Hepatocyte (in vitro differentiated cells): Measurements from ENCODE around the gene OBI1. TPM values are rescaled to one million over a fixed set of nuclear protein-coding genes. Genes with fewer than 3 reads are reported as not detected.

Experiments
- DNase-seq: peaks from one replicate; pipeline ENCODE4 v3.0.0-alpha.2; 2016; ENCODE audit warnings: low spot score
- H2AFZ ChIP-seq: fragments of 200-600 bp; sonication (generic); 2 replicates; pipeline ENCODE4 v1.6.0; 2016; ENCODE audit warnings: antibody characterized with exemption, mild to moderate bottlenecking
- H3K27ac ChIP-seq: fragments of 200-600 bp; sonication (generic); 2 replicates; pipeline ENCODE4 v1.5.1; 2016; ENCODE audit warnings: mild to moderate bottlenecking
- H3K27me3 ChIP-seq: fragments of 200-600 bp; sonication (generic); 2 replicates; pipeline ENCODE4 v1.6.1; 2016
- H3K36me3 ChIP-seq: fragments of 200-600 bp; sonication (generic); replicated peaks from 2 replicates; pipeline ENCODE4 v1.5.1; 2016; ENCODE audit warnings: low read depth; ENCODE audit not compliant: insufficient read depth
- H3K4me1 ChIP-seq: fragments of 200-600 bp; sonication (generic); 2 replicates; pipeline ENCODE4 v1.5.1; 2016; ENCODE audit warnings: mild to moderate bottlenecking, moderate library complexity; ENCODE audit not compliant: insufficient read depth
- H3K4me2 ChIP-seq: fragments of 200-600 bp; sonication (generic); 2 replicates; pipeline ENCODE4 v1.6.0; 2016
- H3K4me3 ChIP-seq: fragments of 200-600 bp; sonication (generic); 2 replicates; pipeline ENCODE4 v1.5.1; 2016; ENCODE audit warnings: mild to moderate bottlenecking
- H3K79me2 ChIP-seq: fragments of 200-600 bp; sonication (generic); 2 replicates; pipeline ENCODE4 v1.6.0; 2017; ENCODE audit warnings: mild to moderate bottlenecking
- H3K9me2 ChIP-seq: fragments of 200-600 bp; sonication (generic); replicated peaks from 2 replicates; pipeline ENCODE4 v1.6.0; 2017; ENCODE audit warnings: mild to moderate bottlenecking; ENCODE audit not compliant: insufficient read depth
- H3K9me3 ChIP-seq: fragments of 200-600 bp; sonication (generic); 2 replicates; pipeline ENCODE4 v1.5.1; 2016; ENCODE audit warnings: low read depth, mild to moderate bottlenecking
- H4K20me1 ChIP-seq: fragments of 200-600 bp; sonication (generic); 2 replicates; pipeline ENCODE4 v1.6.0; 2016; ENCODE audit warnings: mild to moderate bottlenecking; ENCODE audit not compliant: insufficient read depth, poor library complexity, severe bottlenecking
- EZH2 ChIP-seq: fragments of 200-600 bp; sonication (generic); IDR thresholded peaks from 2 replicates; pipeline ENCODE4 v1.6.1; 2016; ENCODE audit warnings: antibody characterized with exemption, mild to moderate bottlenecking, borderline replicate concordance
- EZH2phosphoT487 ChIP-seq: fragments of 200-600 bp; sonication (generic); IDR thresholded peaks from one replicate; pipeline ENCODE4 v1.6.1; 2018; ENCODE audit warnings: antibody characterized with exemption, mild to moderate bottlenecking, low read depth, moderate library complexity; ENCODE audit not compliant: unreplicated experiment, severe bottlenecking
- WGBS: methylation state at CpG from one replicate; pipeline ENCODE4 v1.1.6; 2016; ENCODE audit warnings: low lambda C conversion rate; ENCODE audit errors: missing lambda C conversion rate; 5-methylcytosine and 5-hydroxymethylcytosine counted together
- polyA plus RNA-seq: library from polyadenylated mRNA; unstranded; fragments of >200 nt; fragmentation: Nextera tagmentation; extraction: Ambion mirVana; gene quantifications from 2 replicates; pipeline ENCODE4 v1.2.1, GENCODE V29; 2016
- total RNA-seq: library from RNA; depleted of rRNA; stranded (reverse); fragments of >200 nt; gene quantifications from 2 replicates; pipeline ENCODE4 v1.2.3, GENCODE V29; 2014
- TF ChIP-seq, protein P1 (sequence below): fragments of 200-600 bp; sonication (generic); IDR thresholded peaks from 2 replicates; pipeline ENCODE4 v1.5.1; 2016; ENCODE audit warnings: antibody characterized with exemption, mild to moderate bottlenecking; ENCODE audit not compliant: poor library complexity

Gene OBI1
- total and polyA plus RNA-seq, 2 experiments from 2014 or later, result 5.3 to 17.6 TPM

DNA sequence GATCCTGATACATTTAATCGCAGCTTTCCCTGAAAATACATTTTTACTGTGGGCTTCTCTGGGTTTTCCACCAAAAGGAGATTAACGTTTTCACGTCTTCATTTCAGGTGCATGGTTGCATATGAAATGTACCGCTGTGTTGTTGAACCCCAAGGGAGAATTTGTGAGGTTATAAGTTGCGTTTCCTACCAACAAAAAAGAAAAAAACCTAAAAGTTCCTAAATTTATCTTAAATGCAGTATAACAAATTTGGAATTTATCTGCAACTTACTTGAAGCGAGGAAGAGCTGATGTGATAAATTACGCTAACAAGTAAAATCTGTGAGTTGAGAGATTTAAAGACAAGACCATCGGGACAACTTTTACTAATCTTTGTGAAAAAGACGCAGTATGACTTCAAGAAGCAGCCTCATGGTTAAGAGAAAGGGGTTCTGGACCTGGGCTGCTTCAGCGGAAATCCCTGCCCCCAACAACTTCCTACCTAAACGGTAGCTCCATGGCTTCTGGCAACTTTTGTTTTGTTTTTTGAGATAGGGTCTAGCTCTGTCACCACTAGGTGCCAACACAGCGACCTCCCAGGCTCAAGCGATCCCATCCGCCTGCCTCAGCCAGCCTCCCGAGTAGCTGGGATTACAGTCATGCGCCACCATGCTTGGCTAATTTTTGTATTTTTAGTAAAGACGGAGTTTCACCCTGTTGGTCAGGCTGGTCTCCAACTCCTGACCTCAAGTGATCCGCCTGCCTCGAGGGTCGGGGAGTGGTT, 958 bp upstream of the OBI1 start:
- Histone ChIP-seq H3K27ac (no peak overlapping the region), H3K4me2 (peak overlapping the region; percentile 69), H3K9me3 (no peaks in the 10 kb centered on the region), H3K79me2 (peaks cover 31% of the 10 kb centered on the region), H2AFZ (peak overlapping the region; percentile 77), H3K4me1 (peaks cover 2% of the 10 kb centered on the region), H3K9me2 (no peaks in the 10 kb centered on the region), H3K27me3 (no peaks in the 10 kb centered on the region), H3K36me3 (no peaks in the 10 kb centered on the region), H4K20me1 (peaks cover 7% of the 10 kb centered on the region), H3K4me3 (peak overlapping the region; percentile 18)
- DNase-seq, result no peak
- WGBS, result 66% methylated on average over 20 of the region's 20 CpGs
- no peak for TF ChIP-seq EZH2
- TF ChIP-seq EZH2phosphoT487, result no peak
- TF ChIP-seq, protein P1, sequence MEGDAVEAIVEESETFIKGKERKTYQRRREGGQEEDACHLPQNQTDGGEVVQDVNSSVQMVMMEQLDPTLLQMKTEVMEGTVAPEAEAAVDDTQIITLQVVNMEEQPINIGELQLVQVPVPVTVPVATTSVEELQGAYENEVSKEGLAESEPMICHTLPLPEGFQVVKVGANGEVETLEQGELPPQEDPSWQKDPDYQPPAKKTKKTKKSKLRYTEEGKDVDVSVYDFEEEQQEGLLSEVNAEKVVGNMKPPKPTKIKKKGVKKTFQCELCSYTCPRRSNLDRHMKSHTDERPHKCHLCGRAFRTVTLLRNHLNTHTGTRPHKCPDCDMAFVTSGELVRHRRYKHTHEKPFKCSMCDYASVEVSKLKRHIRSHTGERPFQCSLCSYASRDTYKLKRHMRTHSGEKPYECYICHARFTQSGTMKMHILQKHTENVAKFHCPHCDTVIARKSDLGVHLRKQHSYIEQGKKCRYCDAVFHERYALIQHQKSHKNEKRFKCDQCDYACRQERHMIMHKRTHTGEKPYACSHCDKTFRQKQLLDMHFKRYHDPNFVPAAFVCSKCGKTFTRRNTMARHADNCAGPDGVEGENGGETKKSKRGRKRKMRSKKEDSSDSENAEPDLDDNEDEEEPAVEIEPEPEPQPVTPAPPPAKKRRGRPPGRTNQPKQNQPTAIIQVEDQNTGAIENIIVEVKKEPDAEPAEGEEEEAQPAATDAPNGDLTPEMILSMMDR, result no peak

DNA sequence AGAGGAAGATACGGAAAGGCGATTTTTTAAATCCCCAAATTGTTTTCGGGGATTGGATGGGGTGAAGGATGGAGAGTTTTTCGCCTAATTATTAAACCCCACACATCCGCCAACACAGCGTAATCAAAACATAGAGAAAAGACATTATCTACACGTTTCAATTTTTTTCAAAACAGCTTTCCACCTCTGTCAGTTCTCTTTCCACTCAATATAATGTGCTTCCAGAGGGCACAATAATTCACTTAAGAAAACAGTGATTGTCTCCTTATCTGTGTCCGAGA, 435 bp upstream of the OBI1 start:
- H3K4me1 ChIP-seq, result peaks cover 2% of the 10 kb centered on the region
- WGBS, result 49% methylated on average over 8 of the region's 8 CpGs
- DNase-seq, result no peak
- no peaks in the 10 kb centered on the region for H3K9me2 ChIP-seq
- peaks cover 12% of the 10 kb centered on the region for H4K20me1 ChIP-seq
- no peaks in the 10 kb centered on the region for H3K9me3 ChIP-seq
- no peaks in the 10 kb centered on the region for H3K36me3 ChIP-seq
- no peaks in the 10 kb centered on the region for H3K27me3 ChIP-seq
- H3K79me2 ChIP-seq, result peaks cover 36% of the 10 kb centered on the region
- peak overlapping the region; percentile 69 for H3K4me2 ChIP-seq
- H2AFZ ChIP-seq, result peak overlapping the region; percentile 77
- H3K27ac ChIP-seq, result no peak overlapping the region
- TF ChIP-seq EZH2phosphoT487, result no peak
- TF ChIP-seq, protein P1, result no peak
- no peak for TF ChIP-seq EZH2
- peak overlapping the region; percentile 18 for H3K4me3 ChIP-seq

DNA sequence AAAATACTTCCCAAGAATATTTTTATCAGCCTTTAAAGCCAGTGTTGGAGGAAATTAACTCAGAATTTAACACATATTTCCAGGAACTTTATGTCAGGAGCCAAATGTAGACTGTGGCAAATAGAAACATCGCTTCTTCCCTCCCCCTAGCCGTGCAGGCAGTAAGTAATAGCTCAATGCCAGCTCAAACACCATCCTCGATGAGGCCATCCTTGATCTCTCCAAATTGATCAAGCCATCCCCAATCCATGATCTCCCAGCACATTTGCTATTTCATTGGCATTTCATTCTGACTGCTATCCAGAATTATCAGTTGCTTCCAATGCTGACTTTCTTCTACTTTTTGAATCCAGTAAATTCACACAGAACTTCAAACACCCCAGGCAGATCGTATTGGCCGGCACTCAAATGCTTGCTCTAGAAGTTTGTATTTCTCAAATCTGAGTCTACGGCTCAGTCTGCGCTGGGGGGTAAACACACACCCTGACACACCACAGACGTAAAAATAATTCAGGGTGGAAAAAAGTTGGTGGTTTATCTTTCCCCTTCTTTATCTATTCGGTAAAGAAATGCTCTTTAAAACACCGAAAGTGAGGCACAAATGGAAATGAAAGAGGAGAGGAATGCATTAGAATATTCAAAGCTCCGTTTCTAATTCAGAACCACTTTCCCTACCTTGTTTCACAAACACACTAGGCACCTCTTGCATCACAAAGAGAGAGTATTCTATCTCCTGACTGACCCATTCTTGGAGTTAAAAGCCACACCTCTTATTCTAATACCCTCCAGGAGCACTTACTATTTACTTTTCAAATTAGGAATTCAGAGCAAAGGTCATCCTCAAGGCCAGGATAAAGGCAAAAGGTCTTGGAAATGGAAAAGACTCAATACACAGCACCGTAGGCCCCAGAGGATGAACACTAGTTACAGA, 991 bp downstream of the OBI1 start:
- peak overlapping the region; percentile 69 for H2AFZ ChIP-seq
- peaks cover 2% of the 10 kb centered on the region for H3K4me1 ChIP-seq
- no peak for DNase-seq
- peak overlapping the region; percentile 88 for H3K4me2 ChIP-seq
- peaks cover 27% of the 10 kb centered on the region for H4K20me1 ChIP-seq
- no peaks in the 10 kb centered on the region for H3K9me2 ChIP-seq
- peaks cover 50% of the 10 kb centered on the region for H3K79me2 ChIP-seq
- H3K27ac ChIP-seq, result peak overlapping the region; percentile 86
- H3K4me3 ChIP-seq, result peak overlapping the region; percentile 74
- H3K9me3 ChIP-seq, result no peaks in the 10 kb centered on the region
- 2% methylated on average over 12 of the region's 12 CpGs for WGBS
- H3K27me3 ChIP-seq, result no peaks in the 10 kb centered on the region
- H3K36me3 ChIP-seq, result no peaks in the 10 kb centered on the region
- TF ChIP-seq, protein P1, result no peak
- no peak for TF ChIP-seq EZH2phosphoT487
- no peak for TF ChIP-seq EZH2
